ENCODE measurements around the gene ATP4B.

Gene ATP4B

GRCh38 chr13:113657851-113658741 is at the start of gene ATP4B:
Gene ATP4B (minus strand): TSS chr13:113658198. CDS start chr13:113658144, 54 bp downstream.
- no peaks in the 10 kb centered on the region for H3K9me3 ChIP-seq (ENCODE audit: insufficient read depth, low read depth, low read length)
- H3K4me3 ChIP-seq (ENCODE audit: low read length, poor library complexity, severe bottlenecking), result no peak within 1 kb of the TSS
- H3K9ac ChIP-seq (ENCODE audit: low read depth, low read length, poor library complexity, severe bottlenecking), result no peak within 1 kb of the TSS

DNA sequence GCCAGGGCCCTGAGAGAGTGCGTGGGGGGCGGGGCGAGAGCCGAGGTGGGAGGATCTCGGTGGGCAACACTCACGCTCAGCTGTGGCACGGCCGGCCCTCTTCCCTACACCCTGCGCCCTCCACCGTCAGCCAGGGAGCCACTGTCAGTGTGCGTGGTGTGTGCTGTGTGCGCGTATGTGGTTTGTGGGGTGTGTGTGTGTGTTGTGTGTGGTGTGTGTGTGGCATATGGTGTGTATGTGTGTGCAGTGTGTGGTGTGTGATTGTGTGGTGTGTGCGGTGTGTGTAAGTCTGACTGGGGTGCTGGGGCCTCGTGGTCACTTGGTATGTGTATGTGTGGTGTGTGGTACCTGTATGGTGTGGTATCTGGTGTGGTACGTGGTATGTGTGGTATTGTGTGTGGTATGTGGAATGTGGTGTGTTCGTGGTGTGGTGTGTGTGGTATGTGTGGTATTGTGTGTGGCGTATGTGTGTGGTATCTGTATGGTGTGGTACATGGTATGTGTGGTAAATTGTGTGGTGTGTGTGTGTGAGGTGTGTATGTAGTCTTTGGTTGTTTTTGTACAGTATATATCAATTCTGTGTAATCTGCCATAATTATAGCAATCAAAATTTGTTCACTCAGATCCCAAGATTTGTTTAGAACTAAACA is 14.1 kb upstream of the ATP4B start:
- Histone ChIP-seq H3K4me1 (ENCODE audit: insufficient read depth, low read length, poor library complexity, severe bottlenecking) (no peaks in the 10 kb centered on the region), H3K9ac (ENCODE audit: low read depth, low read length, poor library complexity, severe bottlenecking) (no peak overlapping the region), H3F3A (ENCODE audit: low read depth) (no peaks in the 10 kb centered on the region), H3K4me3 (ENCODE audit: low read length, poor library complexity, severe bottlenecking) (no peak overlapping the region), H3K9me3 (ENCODE audit: insufficient read depth, low read depth, low read length) (no peaks in the 10 kb centered on the region), H2AFZ (ENCODE audit: low read length) (no peak overlapping the region), H3K36me3 (ENCODE audit: insufficient read depth, low read length) (no peaks in the 10 kb centered on the region), H3K9me2 (replicated peaks; ENCODE audit: low read depth, low read length) (no peaks in the 10 kb centered on the region), H3K79me2 (ENCODE audit: insufficient read depth, low read length) (no peaks in the 10 kb centered on the region), H3K4me2 (ENCODE audit: low read depth, low read length, poor library complexity, severe bottlenecking) (no peak overlapping the region), H4K20me1 (ENCODE audit: insufficient read depth, low read length, poor library complexity, severe bottlenecking) (no peaks in the 10 kb centered on the region), H3K27me3 (ENCODE audit: insufficient read depth, low read length, poor library complexity, severe bottlenecking) (no peaks in the 10 kb centered on the region)
- no peak for TF ChIP-seq EZH2phosphoT487 (IDR thresholded peaks at IDR 0.05; ENCODE audit: borderline replicate concordance)
- TF ChIP-seq CTCF (conservative IDR thresholded peaks at IDR 0.05; ENCODE audit: low read length), result no peak

More at GRCh38 chr13:113657851-113658741, at the start of gene ATP4B:
- no peaks in the 10 kb centered on the region for H3K4me1 ChIP-seq (ENCODE audit: insufficient read depth, low read length, poor library complexity, severe bottlenecking)
- H3K9me2 ChIP-seq (replicated peaks; ENCODE audit: low read depth, low read length), result no peaks in the 10 kb centered on the region
- H3K4me2 ChIP-seq (ENCODE audit: low read depth, low read length, poor library complexity, severe bottlenecking), result no peak within 1 kb of the TSS
- no peaks in the 10 kb centered on the region for H3K36me3 ChIP-seq (ENCODE audit: insufficient read depth, low read length)
- H3K27me3 ChIP-seq (ENCODE audit: insufficient read depth, low read length, poor library complexity, severe bottlenecking), result no peaks in the 10 kb centered on the region
- TF ChIP-seq CTCF (conservative IDR thresholded peaks at IDR 0.05; ENCODE audit: low read length) (no peak), EZH2phosphoT487 (IDR thresholded peaks at IDR 0.05; ENCODE audit: borderline replicate concordance) (no peak)
- no peaks in the 10 kb centered on the region for H3K79me2 ChIP-seq (ENCODE audit: insufficient read depth, low read length)
- H4K20me1 ChIP-seq (ENCODE audit: insufficient read depth, low read length, poor library complexity, severe bottlenecking), result no peaks in the 10 kb centered on the region
- H3F3A ChIP-seq (ENCODE audit: low read depth), result no peaks in the 10 kb centered on the region
- H2AFZ ChIP-seq (ENCODE audit: low read length), result no peak within 1 kb of the TSS

DNA sequence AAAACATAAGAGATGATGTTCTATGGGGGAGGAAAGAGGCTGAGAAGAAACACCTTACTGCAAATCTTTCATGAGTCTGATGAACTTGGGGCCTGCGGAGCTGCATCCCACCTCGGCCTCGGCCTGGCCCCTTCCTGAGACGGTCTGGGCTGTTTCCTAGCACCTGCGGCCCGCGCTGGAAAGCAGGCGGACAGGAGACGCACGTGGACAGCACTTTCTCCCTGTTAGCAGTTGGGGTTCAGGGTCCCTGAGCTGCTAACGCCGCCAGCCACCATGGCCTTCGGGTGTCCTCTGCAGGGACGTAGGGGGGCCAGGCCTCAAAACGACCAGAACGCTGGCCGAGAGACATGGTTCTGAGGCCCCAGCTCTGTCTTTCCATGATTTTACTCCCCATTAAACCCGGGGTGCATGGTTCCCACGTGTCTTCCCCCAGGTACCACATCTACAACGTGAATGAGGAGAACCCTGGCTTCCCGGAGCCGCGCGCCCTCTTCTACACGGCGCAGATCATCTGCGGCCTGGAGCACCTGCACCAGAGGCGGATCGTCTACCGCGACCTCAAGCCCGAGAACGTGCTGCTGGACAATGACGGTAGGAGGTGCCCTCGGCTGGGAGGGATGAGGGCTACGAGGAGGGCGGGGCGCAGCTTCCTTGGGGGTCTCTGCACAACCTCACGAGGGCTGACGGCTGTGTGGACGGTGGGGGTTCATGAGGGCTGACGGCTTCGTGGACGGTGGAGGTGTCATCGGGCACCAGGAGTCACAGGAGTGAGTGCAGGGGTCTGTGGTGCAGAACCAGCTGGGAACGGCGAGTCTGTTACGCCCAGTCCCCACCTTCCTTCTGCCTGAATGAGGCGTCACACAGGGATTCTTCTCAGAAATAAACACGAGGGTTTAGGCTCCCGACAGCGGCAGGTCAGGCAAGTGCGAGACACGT is 13.3 kb upstream of the ATP4B start:
- Histone ChIP-seq H3K9ac (ENCODE audit: low read depth, low read length, poor library complexity, severe bottlenecking) (no peak overlapping the region), H4K20me1 (ENCODE audit: insufficient read depth, low read length, poor library complexity, severe bottlenecking) (no peaks in the 10 kb centered on the region), H3K36me3 (ENCODE audit: insufficient read depth, low read length) (no peaks in the 10 kb centered on the region), H3F3A (ENCODE audit: low read depth) (no peaks in the 10 kb centered on the region), H3K9me2 (replicated peaks; ENCODE audit: low read depth, low read length) (no peaks in the 10 kb centered on the region), H3K4me2 (ENCODE audit: low read depth, low read length, poor library complexity, severe bottlenecking) (no peak overlapping the region), H3K4me1 (ENCODE audit: insufficient read depth, low read length, poor library complexity, severe bottlenecking) (no peaks in the 10 kb centered on the region), H3K27me3 (ENCODE audit: insufficient read depth, low read length, poor library complexity, severe bottlenecking) (no peaks in the 10 kb centered on the region), H2AFZ (ENCODE audit: low read length) (no peak overlapping the region), H3K4me3 (ENCODE audit: low read length, poor library complexity, severe bottlenecking) (no peak overlapping the region), H3K79me2 (ENCODE audit: insufficient read depth, low read length) (no peaks in the 10 kb centered on the region), H3K9me3 (ENCODE audit: insufficient read depth, low read depth, low read length) (no peaks in the 10 kb centered on the region)
- TF ChIP-seq CTCF (conservative IDR thresholded peaks at IDR 0.05; ENCODE audit: low read length) (no peak), EZH2phosphoT487 (IDR thresholded peaks at IDR 0.05; ENCODE audit: borderline replicate concordance) (no peak)
